WI38 (cell line): ENCODE data around the gene IFNAR1.

Experiments used
- H3K4me3 ChIP-seq: 2 replicates; pipeline ENCODE4 v1.5.1; 2011; ENCODE audit warnings: low read depth, mild to moderate bottlenecking, control low read depth, low read length
- CTCF ChIP-seq: IDR thresholded peaks from 2 replicates; pipeline ENCODE4 v1.5.1; 2012; ENCODE audit warnings: low read depth, mild to moderate bottlenecking, control low read depth, low read length

Gene IFNAR1

GRCh38 chr21:33296156-33296555 is 28.6 kb upstream of the IFNAR1 start:
- no peak overlapping the region for H3K4me3 ChIP-seq
- no peak for TF ChIP-seq CTCF

- TF ChIP-seq CTCF, result no peak
- H3K4me3 ChIP-seq, result no peak overlapping the region
Measured at GRCh38 chr21:33299181-33299752, 25.5 kb upstream of the IFNAR1 start.

- TF ChIP-seq CTCF, result no peak
- H3K4me3 ChIP-seq, result no peak overlapping the region
Measured at GRCh38 chr21:33300701-33301631, 23.8 kb upstream of the IFNAR1 start.

GRCh38 chr21:33301632-33302002 is 23.2 kb upstream of the IFNAR1 start:
- H3K4me3 ChIP-seq, result no peak overlapping the region
- no peak for TF ChIP-seq CTCF

- H3K4me3 ChIP-seq, result no peak overlapping the region
- no peak for TF ChIP-seq CTCF
Measured at GRCh38 chr21:33302055-33302454, 22.7 kb upstream of the IFNAR1 start.

- no peak for TF ChIP-seq CTCF
- H3K4me3 ChIP-seq, result no peak overlapping the region
Measured at GRCh38 chr21:33302796-33303195, 22.0 kb upstream of the IFNAR1 start.

- H3K4me3 ChIP-seq, result no peak overlapping the region
- TF ChIP-seq CTCF, result no peak
Measured at GRCh38 chr21:33305344-33305671, 19.5 kb upstream of the IFNAR1 start.
